GM23338 (cell line): Measurements from ENCODE around the gene SV2C. TPM values are rescaled to one million over a fixed set of nuclear protein-coding genes. Genes with fewer than 3 reads are reported as not detected.

ENCODE experiments used
- ATAC-seq: fragments of 200-7000 bp; cut with Tn5 transposase; 3 replicates; pipeline ENCODE4 v1.9.1; 2020
- DNase-seq: peaks from one replicate; pipeline ENCODE4 v3.0.0-alpha.2; 2015; ENCODE audit warnings: low spot score
- H2AFZ ChIP-seq: fragments of 200-600 bp; sonication (generic); 2 replicates; pipeline ENCODE4 v1.8.0; 2016; ENCODE audit warnings: antibody characterized with exemption, mild to moderate bottlenecking, moderate library complexity
- H3F3A ChIP-seq: fragments of 200-600 bp; sonication (generic); replicated peaks from 2 replicates; pipeline ENCODE4 v1.8.0; 2017; ENCODE audit warnings: antibody characterized with exemption, mixed run types, low read depth
- H3K27ac ChIP-seq: fragments of 200-600 bp; sonication (generic); 2 replicates; pipeline ENCODE4 v1.6.1; 2016; ENCODE audit warnings: low read depth
- H3K27me3 ChIP-seq: fragments of 200-600 bp; sonication (generic); 2 replicates; pipeline ENCODE4 v1.8.0; 2016; ENCODE audit warnings: mild to moderate bottlenecking, mixed run types, moderate library complexity; ENCODE audit not compliant: insufficient read depth
- H3K36me3 ChIP-seq: fragments of 200-600 bp; sonication (generic); 2 replicates; pipeline ENCODE4 v1.8.0; 2016; ENCODE audit warnings: mild to moderate bottlenecking; ENCODE audit not compliant: insufficient read depth
- H3K4me1 ChIP-seq: fragments of 200-600 bp; sonication (generic); 2 replicates; pipeline ENCODE4 v1.8.0; 2016; ENCODE audit warnings: mild to moderate bottlenecking, moderate library complexity; ENCODE audit not compliant: insufficient read depth
- H3K4me2 ChIP-seq: fragments of 200-600 bp; sonication (generic); 2 replicates; pipeline ENCODE4 v1.7.1; 2017; ENCODE audit warnings: mixed run types
- H3K4me3 ChIP-seq: fragments of 200-600 bp; sonication (generic); 2 replicates; pipeline ENCODE4 v1.6.1; 2016; ENCODE audit warnings: mixed run types
- H3K79me2 ChIP-seq: fragments of 200-600 bp; sonication (generic); replicated peaks from 2 replicates; pipeline ENCODE4 v1.8.0; 2017; ENCODE audit warnings: mild to moderate bottlenecking; ENCODE audit not compliant: insufficient read depth
- H3K9me2 ChIP-seq: fragments of 200-600 bp; sonication (generic); 2 replicates; pipeline ENCODE4 v1.8.0; 2017; ENCODE audit not compliant: insufficient read depth
- H4K20me1 ChIP-seq: fragments of 200-600 bp; sonication (generic); replicated peaks from 2 replicates; pipeline ENCODE4 v1.8.0; 2017; ENCODE audit warnings: mild to moderate bottlenecking; ENCODE audit not compliant: insufficient read depth
- H3K27ac Mint-ChIP-seq: 2 replicates; pipeline ENCODE4 v1.8.0; 2020; ENCODE audit warnings: inconsistent platforms, mild to moderate bottlenecking, moderate library complexity, mixed read lengths
- H3K27me3 Mint-ChIP-seq: 3 replicates; pipeline ENCODE4 v1.8.0; 2022; ENCODE audit warnings: low read depth, mild to moderate bottlenecking, moderate library complexity, mixed read lengths, inconsistent platforms; ENCODE audit not compliant: insufficient read depth, poor library complexity
- H3K36me3 Mint-ChIP-seq: 3 replicates; pipeline ENCODE4 v1.8.0; 2021; ENCODE audit warnings: low read depth, mild to moderate bottlenecking, inconsistent platforms, moderate library complexity, mixed read lengths
- H3K4me1 Mint-ChIP-seq: 3 replicates; pipeline ENCODE4 v1.8.0; 2020; ENCODE audit warnings: mild to moderate bottlenecking, inconsistent platforms, mixed read lengths
- H3K4me3 Mint-ChIP-seq: 3 replicates; pipeline ENCODE4 v1.8.0; 2021; ENCODE audit warnings: moderate library complexity, mild to moderate bottlenecking, inconsistent platforms, mixed read lengths
- H3K9me3 Mint-ChIP-seq: 3 replicates; pipeline ENCODE4 v1.8.0; 2020; ENCODE audit warnings: moderate library complexity, mild to moderate bottlenecking, inconsistent platforms, mixed read lengths
- EZH2 ChIP-seq: fragments of 200-600 bp; sonication (generic); IDR thresholded peaks from one replicate; pipeline ENCODE4 v1.8.0; 2017; ENCODE audit warnings: antibody characterized with exemption, mild to moderate bottlenecking, low read depth; ENCODE audit not compliant: unreplicated experiment
- JUNB ChIP-seq: IDR thresholded peaks from one replicate; pipeline ENCODE4 v1.6.1; 2016; ENCODE audit warnings: antibody characterized with exemption; ENCODE audit not compliant: unreplicated experiment
- NANOG ChIP-seq: IDR thresholded peaks from 2 replicates; pipeline ENCODE4 v1.6.1; 2016; ENCODE audit warnings: antibody characterized with exemption, borderline replicate concordance
- ZNF114 ChIP-seq: fragments of 250-450 bp; sonication (Bioruptor Pico); IDR thresholded peaks from 2 replicates; pipeline ENCODE4 v1.5.0; 2020; ENCODE audit warnings: mild to moderate bottlenecking, moderate library complexity
- ZNF331 ChIP-seq: fragments of 250-450 bp; sonication (Bioruptor Pico); IDR thresholded peaks from 2 replicates; pipeline ENCODE4 v1.5.0; 2020; ENCODE audit warnings: low read depth, mild to moderate bottlenecking, moderate library complexity
- polyA plus RNA-seq: library from polyadenylated mRNA; unstranded; fragments of >200 nt; fragmentation: Nextera tagmentation; extraction: Ambion mirVana; gene quantifications from 2 replicates; pipeline ENCODE4 v1.2.1, GENCODE V29; 2016
- total RNA-seq: library from RNA; depleted of rRNA; stranded (reverse); fragments of >200 nt; shearing (Covaris generic); gene quantifications from 2 replicates; pipeline ENCODE4 v1.2.3, GENCODE V29; 2014
- TF ChIP-seq, protein P1 (sequence below): fragments of 250-450 bp; sonication (Bioruptor Pico); IDR thresholded peaks from 2 replicates; pipeline ENCODE4 v1.5.0; 2020; ENCODE audit warnings: mild to moderate bottlenecking, moderate library complexity
- TF ChIP-seq, protein P2 (sequence below): IDR thresholded peaks from one replicate; pipeline ENCODE4 v1.6.1; 2018; ENCODE audit warnings: antibody characterized with exemption; ENCODE audit not compliant: unreplicated experiment
- TF ChIP-seq, protein P3 (sequence below): IDR thresholded peaks from 2 replicates; pipeline ENCODE4 v1.6.1; 2016; ENCODE audit warnings: antibody characterized with exemption

The SV2C gene
- total and polyA plus RNA-seq, 2 experiments from 2014 or later, result 0.05 to 0.07 TPM

DNA sequence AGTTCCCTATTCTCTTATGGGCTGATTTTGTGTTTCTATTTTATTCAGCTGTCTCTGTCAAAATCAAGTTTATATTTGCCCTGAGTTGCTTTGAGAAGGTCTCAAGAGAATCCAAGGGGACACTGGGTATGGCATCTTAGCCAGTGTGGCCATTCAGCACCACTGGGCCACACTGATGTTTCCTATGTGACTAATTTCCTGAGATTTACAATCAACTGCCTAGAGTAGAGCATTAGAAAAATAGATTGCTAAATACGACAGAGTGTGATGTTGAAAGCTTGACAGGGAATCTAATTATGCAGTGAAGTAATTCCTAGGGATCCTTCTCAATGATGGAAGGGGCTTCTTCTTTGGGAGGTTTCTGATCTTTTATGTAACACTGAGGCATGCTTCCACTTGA lies 141.7 kb downstream of the SV2C start:
- Histone ChIP-seq H3K4me3 (no peak overlapping the region), H3K27ac (no peak overlapping the region), H3K27me3 (no peaks in the 10 kb centered on the region), H3K9me2 (peaks cover 9% of the 10 kb centered on the region), H2AFZ (no peak overlapping the region; the same call in 1 of the 2 replicates), H3K79me2 (no peaks in the 10 kb centered on the region), H3F3A (no peaks in the 10 kb centered on the region), H3K36me3 (no peaks in the 10 kb centered on the region), H3K4me2 (no peak overlapping the region), H3K4me1 (0 out of 2 replicates have a peak, but pooled peaks cover 3% of the 10 kb centered on the region), H4K20me1 (no peaks in the 10 kb centered on the region)
- Mint-ChIP-seq H3K36me3 (no peaks in the 10 kb centered on the region), H3K27ac (no peak overlapping the region), H3K9me3 (no peaks in the 10 kb centered on the region), H3K4me3 (no peak overlapping the region), H3K4me1 (peaks cover 16% of the 10 kb centered on the region), H3K27me3 (no peaks in the 10 kb centered on the region)
- no peak for DNase-seq
- TF ChIP-seq NANOG (no peak), JUNB (no peak)
- TF ChIP-seq, protein P1, sequence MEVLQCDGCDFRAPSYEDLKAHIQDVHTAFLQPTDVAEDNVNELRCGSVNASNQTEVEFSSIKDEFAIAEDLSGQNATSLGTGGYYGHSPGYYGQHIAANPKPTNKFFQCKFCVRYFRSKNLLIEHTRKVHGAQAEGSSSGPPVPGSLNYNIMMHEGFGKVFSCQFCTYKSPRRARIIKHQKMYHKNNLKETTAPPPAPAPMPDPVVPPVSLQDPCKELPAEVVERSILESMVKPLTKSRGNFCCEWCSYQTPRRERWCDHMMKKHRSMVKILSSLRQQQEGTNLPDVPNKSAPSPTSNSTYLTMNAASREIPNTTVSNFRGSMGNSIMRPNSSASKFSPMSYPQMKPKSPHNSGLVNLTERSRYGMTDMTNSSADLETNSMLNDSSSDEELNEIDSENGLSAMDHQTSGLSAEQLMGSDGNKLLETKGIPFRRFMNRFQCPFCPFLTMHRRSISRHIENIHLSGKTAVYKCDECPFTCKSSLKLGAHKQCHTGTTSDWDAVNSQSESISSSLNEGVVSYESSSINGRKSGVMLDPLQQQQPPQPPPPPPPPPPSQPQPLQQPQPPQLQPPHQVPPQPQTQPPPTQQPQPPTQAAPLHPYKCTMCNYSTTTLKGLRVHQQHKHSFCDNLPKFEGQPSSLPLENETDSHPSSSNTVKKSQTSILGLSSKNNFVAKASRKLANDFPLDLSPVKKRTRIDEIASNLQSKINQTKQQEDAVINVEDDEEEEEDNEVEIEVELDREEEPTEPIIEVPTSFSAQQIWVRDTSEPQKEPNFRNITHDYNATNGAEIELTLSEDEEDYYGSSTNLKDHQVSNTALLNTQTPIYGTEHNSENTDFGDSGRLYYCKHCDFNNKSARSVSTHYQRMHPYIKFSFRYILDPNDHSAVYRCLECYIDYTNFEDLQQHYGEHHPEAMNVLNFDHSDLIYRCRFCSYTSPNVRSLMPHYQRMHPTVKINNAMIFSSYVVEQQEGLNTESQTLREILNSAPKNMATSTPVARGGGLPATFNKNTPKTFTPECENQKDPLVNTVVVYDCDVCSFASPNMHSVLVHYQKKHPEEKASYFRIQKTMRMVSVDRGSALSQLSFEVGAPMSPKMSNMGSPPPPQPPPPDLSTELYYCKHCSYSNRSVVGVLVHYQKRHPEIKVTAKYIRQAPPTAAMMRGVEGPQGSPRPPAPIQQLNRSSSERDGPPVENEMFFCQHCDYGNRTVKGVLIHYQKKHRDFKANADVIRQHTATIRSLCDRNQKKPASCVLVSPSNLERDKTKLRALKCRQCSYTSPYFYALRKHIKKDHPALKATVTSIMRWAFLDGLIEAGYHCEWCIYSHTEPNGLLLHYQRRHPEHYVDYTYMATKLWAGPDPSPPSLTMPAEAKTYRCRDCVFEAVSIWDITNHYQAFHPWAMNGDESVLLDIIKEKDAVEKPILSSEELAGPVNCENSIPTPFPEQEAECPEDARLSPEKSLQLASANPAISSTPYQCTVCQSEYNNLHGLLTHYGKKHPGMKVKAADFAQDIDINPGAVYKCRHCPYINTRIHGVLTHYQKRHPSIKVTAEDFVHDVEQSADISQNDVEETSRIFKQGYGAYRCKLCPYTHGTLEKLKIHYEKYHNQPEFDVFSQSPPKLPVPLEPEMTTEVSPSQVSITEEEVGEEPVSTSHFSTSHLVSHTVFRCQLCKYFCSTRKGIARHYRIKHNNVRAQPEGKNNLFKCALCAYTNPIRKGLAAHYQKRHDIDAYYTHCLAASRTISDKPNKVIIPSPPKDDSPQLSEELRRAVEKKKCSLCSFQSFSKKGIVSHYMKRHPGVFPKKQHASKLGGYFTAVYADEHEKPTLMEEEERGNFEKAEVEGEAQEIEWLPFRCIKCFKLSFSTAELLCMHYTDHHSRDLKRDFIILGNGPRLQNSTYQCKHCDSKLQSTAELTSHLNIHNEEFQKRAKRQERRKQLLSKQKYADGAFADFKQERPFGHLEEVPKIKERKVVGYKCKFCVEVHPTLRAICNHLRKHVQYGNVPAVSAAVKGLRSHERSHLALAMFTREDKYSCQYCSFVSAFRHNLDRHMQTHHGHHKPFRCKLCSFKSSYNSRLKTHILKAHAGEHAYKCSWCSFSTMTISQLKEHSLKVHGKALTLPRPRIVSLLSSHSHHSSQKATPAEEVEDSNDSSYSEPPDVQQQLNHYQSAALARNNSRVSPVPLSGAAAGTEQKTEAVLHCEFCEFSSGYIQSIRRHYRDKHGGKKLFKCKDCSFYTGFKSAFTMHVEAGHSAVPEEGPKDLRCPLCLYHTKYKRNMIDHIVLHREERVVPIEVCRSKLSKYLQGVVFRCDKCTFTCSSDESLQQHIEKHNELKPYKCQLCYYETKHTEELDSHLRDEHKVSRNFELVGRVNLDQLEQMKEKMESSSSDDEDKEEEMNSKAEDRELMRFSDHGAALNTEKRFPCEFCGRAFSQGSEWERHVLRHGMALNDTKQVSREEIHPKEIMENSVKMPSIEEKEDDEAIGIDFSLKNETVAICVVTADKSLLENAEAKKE (CRISPR knock-in tag), result no peak
- no peak for ATAC-seq

DNA sequence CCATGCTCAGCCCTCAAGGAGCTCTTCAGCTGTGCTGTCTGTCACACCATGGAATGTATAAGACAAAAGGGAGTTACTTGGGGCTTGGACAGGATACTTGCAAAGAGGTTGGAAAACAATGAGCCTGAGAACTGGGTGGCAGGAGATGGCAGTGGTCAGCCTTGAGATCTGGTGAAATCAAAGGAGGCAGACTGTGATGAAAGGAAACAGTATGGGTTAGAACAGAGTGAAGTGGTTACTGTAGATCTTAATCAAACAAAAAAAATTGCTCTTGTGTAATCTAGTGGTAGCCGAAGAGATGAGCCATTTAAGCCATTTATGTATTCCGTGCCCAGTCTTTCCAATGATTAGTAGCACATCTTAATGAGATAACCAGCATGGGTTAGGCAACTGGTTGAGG lies 142.2 kb downstream of the SV2C start:
- H3K79me2 ChIP-seq, result no peaks in the 10 kb centered on the region
- Mint-ChIP-seq H3K36me3 (no peaks in the 10 kb centered on the region), H3K4me1 (peaks cover 16% of the 10 kb centered on the region), H3K27ac (no peak overlapping the region), H3K27me3 (no peaks in the 10 kb centered on the region), H3K9me3 (no peaks in the 10 kb centered on the region), H3K4me3 (no peak overlapping the region)
- no peak overlapping the region for H3K27ac ChIP-seq
- H3K4me3 ChIP-seq, result no peak overlapping the region
- no peaks in the 10 kb centered on the region for H3K27me3 ChIP-seq
- ATAC-seq, result no peak
- no peak for DNase-seq
- H3K36me3 ChIP-seq, result no peaks in the 10 kb centered on the region
- H3K4me2 ChIP-seq, result no peak overlapping the region
- H3K4me1 ChIP-seq, result 0 out of 2 replicates have a peak, but pooled peaks cover 3% of the 10 kb centered on the region
- TF ChIP-seq, protein P2, sequence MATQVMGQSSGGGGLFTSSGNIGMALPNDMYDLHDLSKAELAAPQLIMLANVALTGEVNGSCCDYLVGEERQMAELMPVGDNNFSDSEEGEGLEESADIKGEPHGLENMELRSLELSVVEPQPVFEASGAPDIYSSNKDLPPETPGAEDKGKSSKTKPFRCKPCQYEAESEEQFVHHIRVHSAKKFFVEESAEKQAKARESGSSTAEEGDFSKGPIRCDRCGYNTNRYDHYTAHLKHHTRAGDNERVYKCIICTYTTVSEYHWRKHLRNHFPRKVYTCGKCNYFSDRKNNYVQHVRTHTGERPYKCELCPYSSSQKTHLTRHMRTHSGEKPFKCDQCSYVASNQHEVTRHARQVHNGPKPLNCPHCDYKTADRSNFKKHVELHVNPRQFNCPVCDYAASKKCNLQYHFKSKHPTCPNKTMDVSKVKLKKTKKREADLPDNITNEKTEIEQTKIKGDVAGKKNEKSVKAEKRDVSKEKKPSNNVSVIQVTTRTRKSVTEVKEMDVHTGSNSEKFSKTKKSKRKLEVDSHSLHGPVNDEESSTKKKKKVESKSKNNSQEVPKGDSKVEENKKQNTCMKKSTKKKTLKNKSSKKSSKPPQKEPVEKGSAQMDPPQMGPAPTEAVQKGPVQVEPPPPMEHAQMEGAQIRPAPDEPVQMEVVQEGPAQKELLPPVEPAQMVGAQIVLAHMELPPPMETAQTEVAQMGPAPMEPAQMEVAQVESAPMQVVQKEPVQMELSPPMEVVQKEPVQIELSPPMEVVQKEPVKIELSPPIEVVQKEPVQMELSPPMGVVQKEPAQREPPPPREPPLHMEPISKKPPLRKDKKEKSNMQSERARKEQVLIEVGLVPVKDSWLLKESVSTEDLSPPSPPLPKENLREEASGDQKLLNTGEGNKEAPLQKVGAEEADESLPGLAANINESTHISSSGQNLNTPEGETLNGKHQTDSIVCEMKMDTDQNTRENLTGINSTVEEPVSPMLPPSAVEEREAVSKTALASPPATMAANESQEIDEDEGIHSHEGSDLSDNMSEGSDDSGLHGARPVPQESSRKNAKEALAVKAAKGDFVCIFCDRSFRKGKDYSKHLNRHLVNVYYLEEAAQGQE, result no peak
- TF ChIP-seq JUNB (no peak), EZH2 (no peak), ZNF331 (CRISPR knock-in tag) (no peak), ZNF114 (CRISPR knock-in tag) (no peak)
- TF ChIP-seq, protein P3, sequence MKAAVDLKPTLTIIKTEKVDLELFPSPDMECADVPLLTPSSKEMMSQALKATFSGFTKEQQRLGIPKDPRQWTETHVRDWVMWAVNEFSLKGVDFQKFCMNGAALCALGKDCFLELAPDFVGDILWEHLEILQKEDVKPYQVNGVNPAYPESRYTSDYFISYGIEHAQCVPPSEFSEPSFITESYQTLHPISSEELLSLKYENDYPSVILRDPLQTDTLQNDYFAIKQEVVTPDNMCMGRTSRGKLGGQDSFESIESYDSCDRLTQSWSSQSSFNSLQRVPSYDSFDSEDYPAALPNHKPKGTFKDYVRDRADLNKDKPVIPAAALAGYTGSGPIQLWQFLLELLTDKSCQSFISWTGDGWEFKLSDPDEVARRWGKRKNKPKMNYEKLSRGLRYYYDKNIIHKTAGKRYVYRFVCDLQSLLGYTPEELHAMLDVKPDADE, result no peak
- no peaks in the 10 kb centered on the region for H4K20me1 ChIP-seq
- H2AFZ ChIP-seq, result no peak overlapping the region
- peaks cover 10% of the 10 kb centered on the region for H3K9me2 ChIP-seq
- no peaks in the 10 kb centered on the region for H3F3A ChIP-seq
